GM12878 (cell line): ENCODE results near the gene MEAK7. TPM values are rescaled to one million over a fixed set of nuclear protein-coding genes. Genes with fewer than 3 reads are reported as not detected.

Experiments used
- ATAC-seq: fragments of 200-7000 bp; cut with Tn5 transposase; 3 replicates; pipeline ENCODE4 v1.9.1; 2020; ENCODE audit warnings: mild to moderate bottlenecking, moderate library complexity
- BruUV-seq: library from RNA; stranded (reverse); fragments of 400-500 nt; replicated peaks from 2 replicates; lab custom pipeline; 2021; lab: Mats Ljungman, UMichigan
- CTCF ChIA-PET: fragments of 300-600 bp; sonication (Branson Sonifier 250); formaldehyde crosslinking; extraction: SDS; loops from one replicate; lab custom pipeline; 2021; ENCODE audit warnings: inconsistent platforms; lab: Yijun Ruan, JAX
- POLR2A ChIA-PET: fragments of 350-600 bp; formaldehyde crosslinking; extraction: SDS; loops from one replicate; lab custom pipeline; 2021; ENCODE audit warnings: inconsistent platforms; lab: Charles Lee
- RAD21 ChIA-PET: fragments of 300-600 bp; sonication (Branson Sonifier 250); formaldehyde crosslinking; loops from one replicate; lab custom pipeline; 2023; ENCODE audit warnings: antibody characterized with exemption; ENCODE audit not compliant: unreplicated experiment; lab: Charles Lee
- SMC1A ChIA-PET: fragments of 300-600 bp; sonication (Branson Sonifier 250); formaldehyde crosslinking; loops from one replicate; lab custom pipeline; 2023; ENCODE audit not compliant: unreplicated experiment, uncharacterized antibody; lab: Charles Lee
- DNase-seq: peaks from one replicate; pipeline ENCODE4 v3.0.0-alpha.2; 2011; ENCODE audit warnings: low read depth, low spot score
- FAIRE-seq: peaks from 3 replicates; lab custom pipeline; 2011; peaks lifted over from hg19 to GRCh38; lab: Jason Lieb, UNC
- H2AFZ ChIP-seq: 2 replicates; pipeline ENCODE4 v1.6.0; 2011; ENCODE audit warnings: low read depth, low read length, control low read depth; ENCODE audit not compliant: control insufficient read depth
- H3K27ac ChIP-seq: 2 replicates; pipeline ENCODE4 v1.5.1; 2011; ENCODE audit warnings: control low read depth; ENCODE audit not compliant: control insufficient read depth, insufficient read depth
- H3K27me3 ChIP-seq, 2 experiments: replicated peaks in 1 of 2; 2 replicates each; pipeline versions ENCODE4 v1.6.0 to v1.6.1; 2011; ENCODE audit warnings: low read length in 1 of 2; ENCODE audit not compliant: control insufficient read depth in 2 of 2, insufficient read depth in 2 of 2
- H3K36me3 ChIP-seq, 2 experiments: 2 replicates each; pipeline ENCODE4 v1.5.1; 2011; ENCODE audit warnings: low read length in 1 of 2; ENCODE audit not compliant: control insufficient read depth in 2 of 2, insufficient read depth in 2 of 2
- H3K4me1 ChIP-seq: 2 replicates; pipeline ENCODE4 v1.6.1; 2011; ENCODE audit warnings: mild to moderate bottlenecking, low read length, moderate library complexity, mixed read lengths; ENCODE audit not compliant: control insufficient read depth, insufficient read depth
- H3K4me2 ChIP-seq: 2 replicates; pipeline ENCODE4 v1.6.0; 2011; ENCODE audit warnings: control low read depth; ENCODE audit not compliant: control insufficient read depth, insufficient read depth
- H3K4me3 ChIP-seq: fragments of 200-600 bp; sonication (generic); 2 replicates; pipeline ENCODE4 v1.5.1; 2016
- H3K79me2 ChIP-seq: 2 replicates; pipeline ENCODE4 v1.6.0; 2011; ENCODE audit warnings: low read length; ENCODE audit not compliant: control insufficient read depth, insufficient read depth
- H3K9ac ChIP-seq: 2 replicates; pipeline ENCODE4 v1.8.0; 2011; ENCODE audit warnings: low read length, control low read depth, mixed read lengths; ENCODE audit not compliant: control insufficient read depth, insufficient read depth
- H3K9me3 ChIP-seq: replicated peaks from 3 replicates; pipeline ENCODE4 v1.5.1; 2011; ENCODE audit warnings: mild to moderate bottlenecking, low read length; ENCODE audit not compliant: control insufficient read depth, insufficient read depth
- H4K20me1 ChIP-seq: 2 replicates; pipeline ENCODE4 v1.6.0; 2011; ENCODE audit not compliant: control insufficient read depth, insufficient read depth
- BHLHE40 ChIP-seq, 2 experiments: fragments of 450-650 bp in 1 of 2; IDR thresholded peaks; 2 replicates each; pipeline ENCODE4 v1.6.1; 2011 to 2017; ENCODE audit warnings: low read depth in 2 of 2, borderline replicate concordance in 1 of 2, improper control_type of control experiment in 1 of 2, low read length in 1 of 2, mild to moderate bottlenecking in 1 of 2
- HDGF ChIP-seq: fragments of 450-650 bp; IDR thresholded peaks from 2 replicates; pipeline ENCODE4 v1.6.1; 2016; ENCODE audit warnings: antibody characterized with exemption
- MXI1 ChIP-seq: fragments of 150-350 bp; IDR thresholded peaks from 2 replicates; pipeline ENCODE4 v1.6.1; 2011; ENCODE audit warnings: low read depth, mild to moderate bottlenecking, inconsistent platforms, low read length, improper control_type of control experiment
- MYB ChIP-seq: fragments of 150-350 bp; IDR thresholded peaks from 2 replicates; pipeline ENCODE4 v1.6.1; 2014; ENCODE audit warnings: mild to moderate bottlenecking, low read depth, low read length, borderline replicate concordance
- NFXL1 ChIP-seq: fragments of 450-650 bp; IDR thresholded peaks from 2 replicates; pipeline ENCODE4 v1.6.1; 2017; ENCODE audit warnings: antibody characterized with exemption, mild to moderate bottlenecking, borderline replicate concordance
- NRF1 ChIP-seq: conservative IDR thresholded peaks from 2 replicates; pipeline ENCODE4 v1.6.1; 2011; ENCODE audit warnings: mild to moderate bottlenecking, low read depth, low read length, improper control_type of control experiment
- PKNOX1 ChIP-seq: fragments of 450-650 bp; IDR thresholded peaks from 2 replicates; pipeline ENCODE4 v1.6.1; 2016; ENCODE audit warnings: mild to moderate bottlenecking
- PML ChIP-seq: IDR thresholded peaks from 2 replicates; pipeline ENCODE4 v1.6.1; 2012; ENCODE audit warnings: low read length, inconsistent platforms
- POLR2A ChIP-seq: IDR thresholded peaks from 2 replicates; pipeline ENCODE4 v1.6.1; 2011; ENCODE audit warnings: low read depth, mild to moderate bottlenecking, low read length
- RCOR1 ChIP-seq: conservative IDR thresholded peaks from 2 replicates; pipeline ENCODE4 v1.6.1; 2012; ENCODE audit warnings: low read depth, low read length, improper control_type of control experiment
- STAT1 ChIP-seq: fragments of 450-650 bp; conservative IDR thresholded peaks from 2 replicates; pipeline ENCODE4 v1.6.1; 2014; ENCODE audit warnings: antibody characterized with exemption, mild to moderate bottlenecking
- TAF1 ChIP-seq: IDR thresholded peaks from 2 replicates; pipeline ENCODE4 v1.6.1; 2011; ENCODE audit warnings: mild to moderate bottlenecking, low read depth, low read length, borderline replicate concordance
- TCF12 ChIP-seq: IDR thresholded peaks from 2 replicates; pipeline ENCODE4 v1.6.1; 2011; ENCODE audit warnings: low read depth, mild to moderate bottlenecking, low read length
- TCF7 ChIP-seq: IDR thresholded peaks from 2 replicates; pipeline ENCODE4 v1.6.1; 2014; ENCODE audit warnings: antibody characterized with exemption, borderline replicate concordance
- ZBTB33 ChIP-seq: fragments of 450-650 bp; IDR thresholded peaks from 2 replicates; pipeline ENCODE4 v1.6.1; 2017; ENCODE audit warnings: mild to moderate bottlenecking
- ZNF384 ChIP-seq: IDR thresholded peaks from 2 replicates; pipeline ENCODE4 v1.6.1; 2012; ENCODE audit warnings: low read depth, mild to moderate bottlenecking, low read length, improper control_type of control experiment, borderline replicate concordance
- ZNF622 ChIP-seq: fragments of 450-650 bp; IDR thresholded peaks from 2 replicates; pipeline ENCODE4 v1.6.1; 2017; ENCODE audit warnings: mild to moderate bottlenecking, inconsistent platforms
- WGBS: methylation state at CpG from one replicate; pipeline ENCODE4 v1.1.6; 2016; ENCODE audit warnings: low lambda C conversion rate; ENCODE audit not compliant: insufficient replicate concordance, insufficient coverage; ENCODE audit errors: missing lambda C conversion rate; 5-methylcytosine and 5-hydroxymethylcytosine counted together
- in situ Hi-C: fragments of 300-500 bp; cut with MboI; formaldehyde crosslinking; loops from 9 replicates; pipeline ENCODE4 v1.14.3; 2018; ENCODE audit warnings: mixed read lengths
- intact Hi-C: fragments of 100-400 bp; cut with micrococcal nuclease; formaldehyde crosslinking; loops from one replicate; pipeline ENCODE4 v1.14.2; 2022; ENCODE audit not compliant: unreplicated experiment
- polyA plus RNA-seq, 11 experiments: library from polyadenylated mRNA; depleted of rRNA in 4 of 11; unstranded in 6 of 11; stranded (reverse) in 5 of 11; fragments of >200 nt; fragmentation: Nextera tagmentation in 4 of 11; fragmentation: Illumina TruSeq in 1 of 11; extraction: Ambion mirVana in 4 of 11; extraction: Trizol in 1 of 11; gene quantifications; 1 replicate in 1 of 11; 2 replicates in 10 of 11; pipeline versions ENCODE4 v1.2.1 to v1.2.3, GENCODE V29; 2011 to 2016; ENCODE audit warnings: inconsistent platforms in 2 of 11, missing spikeins in 2 of 11, low read depth in 1 of 11
- total RNA-seq, 4 experiments: library from RNA; depleted of rRNA in 3 of 4; stranded (reverse); fragments of >200 nt in 3 of 4; fragmentation: Illumina TruSeq in 1 of 4; extraction: Trizol in 1 of 4; gene quantifications; 2 replicates each; pipeline versions ENCODE4 v1.2.1 to v1.2.3, GENCODE V29; 2013 to 2021
- TF ChIP-seq, protein P1 (sequence below): fragments of 450-650 bp; IDR thresholded peaks from 2 replicates; pipeline ENCODE4 v1.6.1; 2016; ENCODE audit warnings: mild to moderate bottlenecking
- TF ChIP-seq, protein P2 (sequence below): IDR thresholded peaks from 2 replicates; pipeline ENCODE4 v1.6.1; 2012; ENCODE audit warnings: low read depth, low read length, improper control_type of control experiment

MEAK7 gene
- total and polyA plus RNA-seq, 10 of the 15 experiments (the other 5 are each of a cell fraction or from before 2014, with no cell fraction given): 1.4 to 11.9 (median 6.4) TPM

- Histone ChIP-seq H3K4me1 (peaks cover 17% of the 10 kb centered on the region), H2AFZ (no peak overlapping the region), H3K27me3 (no peaks in the 10 kb centered on the region), H3K79me2 (no peaks in the 10 kb centered on the region), H3K27ac (no peak overlapping the region), H3K9ac (no peak overlapping the region), H3K9me3 (no peaks in the 10 kb centered on the region), H3K4me2 (no peak overlapping the region), H4K20me1 (no peaks in the 10 kb centered on the region), H3K36me3 (no peaks in the 10 kb centered on the region), H3K4me3 (no peak overlapping the region)
- ChIA-PET RAD21 (interaction anchor here (0.7 to 2.6 kb wide), 6 partner anchors 13 to 101 kb away, joined by 3 to 6 read pairs (median 4); no protein-coding TSS in a partner anchor), SMC1A (interaction anchor here (0.8 to 13.2 kb wide), 10 partner anchors 10 to 101 kb away, joined by 3 to 183 read pairs (median 6); no protein-coding TSS in a partner anchor), CTCF (interaction anchor here (0.8 to 3.4 kb wide), 12 partner anchors 9 to 217 kb away, joined by 3 to 18 read pairs (median 5); no protein-coding TSS in a partner anchor), POLR2A (interaction anchor here (0.8 to 1.9 kb wide), 6 partner anchors 7 to 96 kb away, joined by 3 to 7 read pairs (median 4); no protein-coding TSS in a partner anchor)
- intact Hi-C loops: no loop called here
- in situ Hi-C loops: loop anchor here (25.0 kb wide), 1 partner anchor 441 kb away; no protein-coding TSS in a partner anchor
- BruUV-seq: no TSS peak
- FAIRE-seq (no peak), ATAC-seq (no peak), DNase-seq (no peak)
- 54% methylated on average over 17 of the region's 17 CpGs for WGBS
- TF ChIP-seq ZNF622 (no peak), POLR2A (no peak), PML (no peak), TAF1 (no peak), ZBTB33 (no peak), MYB (no peak), NFXL1 (no peak), TCF12 (no peak), ZNF384 (no peak), BHLHE40 (IDR thresholded peaks at IDR 0.05; ENCODE audit: borderline replicate concordance in 1 of 2, low read depth in 2 of 2, low read length in 1 of 2) (no peak), PKNOX1 (no peak), MXI1 (no peak), NRF1 (no peak), TCF7 (no peak), RCOR1 (no peak), STAT1 (no peak), HDGF (no peak)
- TF ChIP-seq, protein P1, sequence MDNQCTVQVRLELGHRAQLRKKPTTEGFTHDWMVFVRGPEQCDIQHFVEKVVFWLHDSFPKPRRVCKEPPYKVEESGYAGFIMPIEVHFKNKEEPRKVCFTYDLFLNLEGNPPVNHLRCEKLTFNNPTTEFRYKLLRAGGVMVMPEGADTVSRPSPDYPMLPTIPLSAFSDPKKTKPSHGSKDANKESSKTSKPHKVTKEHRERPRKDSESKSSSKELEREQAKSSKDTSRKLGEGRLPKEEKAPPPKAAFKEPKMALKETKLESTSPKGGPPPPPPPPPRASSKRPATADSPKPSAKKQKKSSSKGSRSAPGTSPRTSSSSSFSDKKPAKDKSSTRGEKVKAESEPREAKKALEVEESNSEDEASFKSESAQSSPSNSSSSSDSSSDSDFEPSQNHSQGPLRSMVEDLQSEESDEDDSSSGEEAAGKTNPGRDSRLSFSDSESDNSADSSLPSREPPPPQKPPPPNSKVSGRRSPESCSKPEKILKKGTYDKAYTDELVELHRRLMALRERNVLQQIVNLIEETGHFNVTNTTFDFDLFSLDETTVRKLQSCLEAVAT: no peak
- TF ChIP-seq, protein P2, sequence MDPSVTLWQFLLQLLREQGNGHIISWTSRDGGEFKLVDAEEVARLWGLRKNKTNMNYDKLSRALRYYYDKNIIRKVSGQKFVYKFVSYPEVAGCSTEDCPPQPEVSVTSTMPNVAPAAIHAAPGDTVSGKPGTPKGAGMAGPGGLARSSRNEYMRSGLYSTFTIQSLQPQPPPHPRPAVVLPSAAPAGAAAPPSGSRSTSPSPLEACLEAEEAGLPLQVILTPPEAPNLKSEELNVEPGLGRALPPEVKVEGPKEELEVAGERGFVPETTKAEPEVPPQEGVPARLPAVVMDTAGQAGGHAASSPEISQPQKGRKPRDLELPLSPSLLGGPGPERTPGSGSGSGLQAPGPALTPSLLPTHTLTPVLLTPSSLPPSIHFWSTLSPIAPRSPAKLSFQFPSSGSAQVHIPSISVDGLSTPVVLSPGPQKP: no peak
These were observed 16.5 kb upstream of the MEAK7 start for GRCh38 chr16:84520725-84521496.
